Esophagus squamous epithelium (tissue), 4 donors: ENCODE measurements around the gene TCERG1L.

Experiments used
- CTCF ChIP-seq, 6 experiments: fragments of 450-650 bp in 4 of 6; fragments of 200-600 bp in 2 of 6; sonication (generic) in 2 of 6; IDR thresholded peaks; one replicate each; pipeline ENCODE4 v1.5.1; 2016 to 2019; ENCODE audit warnings: antibody characterized with exemption in 6 of 6, mild to moderate bottlenecking in 4 of 6, moderate library complexity in 4 of 6
- POLR2A ChIP-seq, 4 donors: fragments of 450-650 bp; IDR thresholded peaks; one replicate each; pipeline ENCODE4 v1.6.1; 2017; ENCODE audit warnings: antibody characterized with exemption in 4 of 4, mild to moderate bottlenecking in 4 of 4, moderate library complexity in 3 of 4

- TF ChIP-seq CTCF (IDR thresholded peaks at IDR 0.05) (no peak), POLR2A (IDR thresholded peaks at IDR 0.05) (no peak)
These were observed 115.2 kb downstream of the TCERG1L start for GRCh38 chr10:131196176-131196885.
